GM18505 (cell line): ENCODE data around the gene KIFC1.

ENCODE experiments used
- ATAC-seq: cut with Tn5 transposase; IDR thresholded peaks from one replicate; pipeline ENCODE4 v1.9.1; 2021; ENCODE audit not compliant: unreplicated experiment
- POLR2A ChIP-seq: IDR thresholded peaks from 4 replicates; pipeline ENCODE4 v1.6.1; 2011; ENCODE audit warnings: borderline replicate concordance; ENCODE audit not compliant: insufficient read depth, insufficient read length; ENCODE audit errors: extremely low read depth

Gene KIFC1

DNA sequence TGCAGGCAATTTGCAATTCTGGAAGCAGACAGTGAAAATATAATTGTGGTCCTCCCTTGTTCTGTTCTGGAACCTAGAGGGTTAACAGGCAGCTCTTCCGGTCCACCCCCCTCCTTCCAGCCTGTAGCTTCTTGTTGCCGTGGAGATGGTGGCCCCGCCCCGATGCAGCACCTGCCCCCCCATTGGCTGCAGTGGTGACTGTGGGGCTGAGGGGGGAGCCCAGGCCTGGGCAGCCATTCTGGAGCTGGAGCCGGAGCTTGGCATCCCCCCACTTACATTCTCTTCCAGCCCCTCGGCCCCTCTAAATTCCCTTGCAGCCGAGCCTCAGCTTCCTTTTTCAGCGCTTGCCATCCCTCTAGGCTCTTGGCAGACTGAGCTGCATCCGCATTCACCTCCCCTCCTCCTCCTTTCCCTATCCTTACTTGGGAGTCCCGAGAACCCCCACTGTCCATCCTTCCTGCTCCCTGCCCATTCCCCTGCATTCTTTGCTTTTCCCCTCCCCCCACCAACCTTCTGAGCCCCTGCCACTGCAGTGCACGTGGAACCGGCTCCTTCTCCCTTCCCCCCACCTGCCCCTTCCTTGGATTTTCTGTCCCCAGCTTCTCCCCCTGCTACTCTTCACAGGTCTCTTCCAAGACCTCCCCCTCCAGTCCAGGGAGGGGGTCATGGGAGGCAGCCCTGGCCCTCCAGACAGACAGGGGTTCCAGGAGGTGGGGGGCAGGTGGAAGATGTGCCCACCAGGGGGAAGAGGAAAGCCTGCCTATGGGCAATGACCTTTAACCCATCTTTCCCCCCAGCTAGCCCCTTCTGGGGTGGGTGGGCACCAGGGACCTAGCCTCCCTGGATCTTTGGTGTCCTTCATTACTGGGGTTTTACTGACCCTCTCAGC, 39.6 kb downstream of the KIFC1 start:
- ATAC-seq, result no peak
- no peak for TF ChIP-seq POLR2A

DNA sequence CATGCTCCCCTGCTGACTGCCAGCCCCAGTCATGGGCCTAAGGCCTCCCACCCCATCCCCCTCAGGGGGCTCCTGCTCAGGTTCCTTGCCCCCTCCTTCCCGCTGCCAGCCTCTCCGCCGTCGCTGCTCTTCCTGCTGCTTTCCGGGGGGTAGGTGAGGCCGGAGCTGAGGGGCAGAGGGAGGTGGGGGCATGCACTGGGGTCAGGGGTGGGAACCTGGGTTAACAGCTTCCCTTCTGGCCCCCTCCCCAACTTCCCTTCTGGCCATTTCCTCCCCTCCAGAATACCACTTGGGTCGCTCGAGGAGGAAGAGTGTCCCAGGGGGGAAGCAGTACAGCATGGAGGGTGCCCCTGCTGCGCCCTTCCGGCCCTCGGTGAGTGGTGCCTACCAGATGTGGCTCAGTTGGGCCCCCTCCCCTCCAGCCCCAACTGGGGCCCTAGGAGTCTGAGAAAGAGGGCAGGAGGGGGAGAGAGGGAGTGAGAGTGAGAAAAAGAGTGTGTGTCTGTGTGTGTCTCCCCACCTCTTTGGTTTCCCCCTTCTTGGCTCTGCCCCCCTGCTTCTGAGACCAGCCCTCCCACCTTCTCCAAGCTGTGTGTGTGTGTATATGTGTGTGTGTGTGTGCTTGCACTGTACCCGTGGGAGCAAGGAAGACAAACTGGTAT, 40.4 kb downstream of the KIFC1 start:
- no peak for ATAC-seq
- TF ChIP-seq POLR2A, result no peak

DNA sequence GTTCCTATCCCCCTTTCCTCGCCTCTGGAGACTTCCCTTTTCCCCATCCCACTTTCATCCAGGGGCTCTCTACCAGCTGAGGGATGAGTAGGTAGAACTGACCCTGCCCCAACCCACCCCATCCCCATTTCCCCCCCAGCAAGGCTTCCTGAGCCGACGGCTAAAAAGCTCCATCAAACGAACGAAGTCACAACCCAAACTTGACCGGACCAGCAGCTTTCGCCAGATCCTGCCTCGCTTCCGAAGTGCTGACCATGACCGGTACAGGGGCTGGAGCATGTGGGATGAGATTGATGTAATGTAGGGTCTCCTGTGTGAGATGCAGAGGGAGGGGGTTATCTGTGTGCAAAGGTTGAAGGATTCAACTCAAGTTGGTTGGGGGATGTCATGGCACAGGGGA, 40.9 kb downstream of the KIFC1 start:
- no peak for ATAC-seq
- TF ChIP-seq POLR2A, result no peak

DNA sequence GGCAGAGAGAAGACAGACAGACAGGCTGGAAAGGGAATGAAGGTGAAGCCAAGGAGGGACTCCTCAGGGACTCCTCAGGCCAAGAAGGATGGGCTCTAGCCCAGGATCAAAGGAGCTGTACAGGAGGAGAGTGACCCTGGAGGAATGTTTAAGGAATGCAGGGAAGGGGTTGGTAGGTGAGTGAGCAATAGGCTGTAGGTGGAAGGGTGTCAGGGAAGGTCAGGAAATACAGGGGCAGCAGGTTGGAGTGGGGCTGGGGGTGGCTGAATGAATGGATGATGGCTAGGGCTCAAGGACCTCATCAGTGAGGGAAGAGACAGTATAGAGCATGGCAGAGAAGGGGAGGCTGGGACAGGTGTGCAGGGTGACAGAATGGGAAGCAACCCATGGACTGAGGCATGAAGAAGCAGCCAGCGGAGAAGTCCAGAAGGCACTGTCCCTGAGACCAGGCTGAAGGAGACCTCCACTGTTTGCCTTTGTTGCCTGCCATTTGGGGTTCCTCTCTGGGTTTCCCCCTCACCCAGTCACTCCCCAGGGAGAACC, 41.4 kb downstream of the KIFC1 start:
- no peak for TF ChIP-seq POLR2A
- no peak for ATAC-seq

DNA sequence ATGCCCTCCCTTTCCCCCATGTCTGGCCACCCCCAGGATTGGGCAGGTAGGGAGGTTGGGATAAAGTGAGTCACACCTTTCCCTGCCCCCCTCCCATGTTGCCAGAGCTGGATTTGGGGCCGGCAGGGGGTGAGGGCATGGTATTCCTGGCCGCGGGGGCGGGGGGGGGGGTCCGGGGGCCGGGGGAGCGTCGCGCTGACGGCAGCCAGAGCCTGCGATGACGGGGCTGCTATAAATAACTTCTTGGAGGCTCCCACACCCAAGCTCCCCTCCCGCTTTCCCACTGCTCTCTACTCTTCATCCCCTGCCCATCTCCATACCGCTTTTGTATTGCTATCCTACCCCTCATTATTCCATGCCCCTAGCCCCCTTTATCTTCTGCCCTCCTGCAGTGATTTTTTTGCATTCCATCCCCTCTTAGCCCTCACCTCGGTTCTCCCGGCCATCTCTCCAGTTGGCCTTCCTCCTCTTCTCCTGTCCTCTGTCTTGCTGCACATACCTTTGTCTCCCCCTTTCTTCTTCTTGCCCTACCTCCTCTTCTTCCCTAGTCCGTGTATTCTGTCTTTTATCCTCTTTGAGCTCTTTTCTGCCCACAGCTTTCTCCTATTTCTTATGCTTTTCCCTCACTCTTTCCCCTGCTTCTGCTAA, 42.0 kb downstream of the KIFC1 start:
- TF ChIP-seq POLR2A, result no peak
- no peak for ATAC-seq

DNA sequence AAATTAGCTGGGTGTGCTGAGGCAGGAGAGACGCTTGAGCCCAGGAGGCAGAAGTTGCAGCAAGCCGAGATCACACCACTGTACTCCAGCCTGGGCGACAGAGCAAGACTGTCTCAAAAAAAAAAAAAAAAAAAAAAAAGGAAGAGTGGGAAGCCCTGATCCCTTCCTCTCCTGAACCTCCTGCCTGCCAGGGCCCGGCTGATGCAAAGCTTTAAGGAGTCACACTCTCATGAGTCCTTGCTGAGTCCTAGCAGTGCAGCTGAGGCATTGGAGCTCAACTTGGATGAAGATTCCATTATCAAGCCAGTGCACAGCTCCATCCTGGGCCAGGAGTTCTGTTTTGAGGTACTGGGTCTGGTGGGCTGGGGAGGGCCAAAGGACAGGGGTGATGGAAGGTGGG, 43.3 kb downstream of the KIFC1 start:
- no peak for ATAC-seq
- TF ChIP-seq POLR2A, result no peak

DNA sequence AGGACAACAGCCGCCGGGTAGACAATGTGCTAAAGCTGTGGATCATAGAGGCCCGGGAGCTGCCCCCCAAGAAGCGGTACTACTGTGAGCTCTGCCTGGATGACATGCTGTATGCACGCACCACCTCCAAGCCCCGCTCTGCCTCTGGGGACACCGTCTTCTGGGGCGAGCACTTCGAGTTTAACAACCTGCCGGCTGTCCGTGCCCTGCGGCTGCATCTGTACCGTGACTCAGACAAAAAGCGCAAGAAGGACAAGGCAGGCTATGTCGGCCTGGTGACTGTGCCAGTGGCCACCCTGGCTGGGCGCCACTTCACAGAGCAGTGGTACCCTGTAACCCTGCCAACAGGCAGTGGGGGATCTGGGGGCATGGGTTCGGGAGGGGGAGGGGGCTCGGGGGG, 46.0 kb downstream of the KIFC1 start:
- no peak for TF ChIP-seq POLR2A
- no peak for ATAC-seq

DNA sequence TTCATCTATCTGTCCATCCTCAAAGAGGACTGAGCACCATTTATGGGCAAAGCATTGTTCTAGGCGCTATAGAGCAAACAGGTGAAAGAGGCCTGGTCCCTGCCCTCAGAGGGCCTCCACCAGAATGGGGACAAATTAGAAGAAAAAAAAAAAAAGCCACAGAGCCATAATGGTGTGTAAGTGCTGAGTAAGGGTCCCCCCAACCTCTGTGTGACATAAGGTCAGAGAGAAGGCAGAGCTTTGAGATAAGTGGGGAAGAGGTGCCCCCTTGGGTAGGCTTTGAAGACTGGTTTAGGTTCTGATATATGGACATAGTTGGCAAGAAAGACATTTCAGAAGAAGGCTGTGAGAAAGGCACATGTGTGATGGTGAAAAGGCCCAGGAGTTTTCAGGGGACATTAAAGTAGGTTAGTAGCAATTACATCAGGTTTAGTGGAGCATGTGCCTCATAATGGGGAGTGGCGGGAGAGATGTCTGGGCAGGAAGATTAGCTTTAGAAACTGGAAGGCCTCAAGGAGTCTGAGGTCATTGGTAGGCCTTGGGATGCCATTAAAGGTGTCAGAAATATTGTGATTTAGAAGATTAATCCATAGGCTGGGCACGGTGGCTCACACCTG, 47.5 kb downstream of the KIFC1 start:
- TF ChIP-seq POLR2A, result no peak
- ATAC-seq, result no peak

DNA sequence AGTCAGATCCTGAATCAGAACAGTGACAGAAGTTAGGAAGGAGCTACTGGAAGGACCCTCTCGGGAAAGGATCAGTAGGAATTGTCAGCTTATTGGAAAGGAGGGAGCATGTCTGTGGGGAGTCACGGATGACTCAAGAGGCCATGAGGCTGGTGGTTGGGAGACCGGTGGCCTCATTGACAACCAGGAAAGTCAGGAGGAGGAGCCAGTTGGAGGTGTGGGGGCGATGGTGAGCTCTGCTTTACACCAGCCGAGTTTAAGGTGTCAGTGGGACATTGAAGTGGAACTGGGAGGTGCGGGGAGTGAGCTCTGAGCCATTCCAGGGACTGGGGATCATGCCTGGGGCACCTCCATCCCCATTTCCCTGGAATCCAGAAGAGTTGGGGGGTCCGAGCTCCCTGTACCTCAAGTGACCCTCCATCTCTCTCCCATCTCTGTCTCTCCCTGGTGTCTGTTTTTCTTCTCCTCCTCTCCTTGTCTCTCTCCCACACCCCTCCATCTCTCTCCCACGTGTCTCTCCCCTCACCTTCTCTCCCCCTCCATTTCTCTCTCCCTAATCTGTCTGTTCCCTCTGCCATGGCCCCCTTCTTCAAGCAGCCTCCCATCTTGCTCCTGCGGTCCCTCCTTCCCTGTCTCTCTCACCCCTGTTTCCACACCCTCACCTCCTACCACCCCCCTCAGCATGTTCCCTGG, 48.5 kb downstream of the KIFC1 start:
- no peak for ATAC-seq
- no peak for TF ChIP-seq POLR2A

DNA sequence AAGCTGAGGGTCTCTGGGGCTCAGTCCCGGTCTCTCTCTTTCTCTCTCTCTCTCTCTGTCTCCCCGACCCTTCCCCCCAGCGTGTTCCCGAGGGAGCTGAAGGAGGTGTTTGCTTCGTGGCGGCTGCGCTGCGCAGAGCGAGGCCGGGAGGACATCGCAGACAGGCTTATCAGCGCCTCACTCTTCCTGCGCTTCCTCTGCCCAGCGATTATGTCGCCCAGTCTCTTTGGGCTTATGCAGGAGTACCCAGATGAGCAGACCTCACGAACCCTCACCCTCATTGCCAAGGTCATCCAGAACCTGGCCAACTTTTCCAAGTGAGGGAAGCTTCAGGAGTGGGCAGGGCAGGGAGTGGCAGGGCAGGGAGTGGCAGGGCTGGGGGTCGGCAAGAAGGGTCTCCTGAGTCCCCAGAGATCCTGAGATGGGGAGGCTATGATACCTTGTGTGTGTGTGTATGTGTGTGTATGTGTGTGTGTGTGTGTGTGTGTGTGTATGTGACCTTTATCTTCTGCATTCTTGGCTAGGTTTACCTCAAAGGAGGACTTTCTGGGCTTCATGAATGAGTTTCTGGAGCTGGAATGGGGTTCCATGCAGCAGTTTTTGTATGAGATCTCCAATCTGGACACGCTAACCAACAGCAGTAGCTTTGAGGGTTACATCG, 49.2 kb downstream of the KIFC1 start:
- no peak for ATAC-seq
- TF ChIP-seq POLR2A, result no peak

DNA sequence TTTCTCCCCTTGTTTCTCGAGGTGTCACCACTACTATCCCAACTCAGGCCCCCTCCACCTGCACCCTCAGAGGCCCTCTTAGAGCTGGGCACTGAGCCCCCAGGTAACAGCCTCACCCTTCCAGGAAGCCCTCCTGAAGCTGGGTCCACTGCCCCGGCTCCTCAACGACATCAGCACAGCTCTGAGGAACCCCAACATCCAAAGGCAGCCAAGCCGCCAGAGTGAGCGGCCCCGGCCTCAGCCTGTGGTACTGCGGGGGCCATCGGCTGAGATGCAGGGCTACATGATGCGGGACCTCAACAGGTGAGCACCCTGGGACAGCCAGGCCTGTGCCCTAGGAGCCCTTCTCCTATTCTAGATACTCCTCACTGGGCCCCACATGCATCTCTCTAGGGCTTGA, 49.8 kb downstream of the KIFC1 start:
- no peak for ATAC-seq
- no peak for TF ChIP-seq POLR2A

DNA sequence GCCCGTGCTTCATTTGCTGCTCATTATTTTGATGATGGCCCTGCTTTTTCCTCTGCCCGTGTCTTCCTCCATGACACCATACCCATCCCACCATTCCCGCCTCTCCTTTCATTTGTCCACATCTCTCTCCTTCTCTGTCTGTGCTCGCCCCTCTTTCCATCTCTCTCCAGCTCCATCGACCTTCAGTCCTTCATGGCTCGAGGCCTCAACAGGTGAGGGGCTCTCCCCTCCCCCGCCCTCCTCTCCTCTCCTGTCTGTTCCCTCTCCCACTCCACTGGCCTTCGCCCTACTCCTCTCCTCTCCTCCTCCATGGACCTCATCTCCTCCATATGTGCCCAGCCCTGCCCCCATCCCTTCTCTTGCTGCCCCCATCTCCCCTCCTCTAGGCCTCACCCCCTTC, 50.7 kb downstream of the KIFC1 start:
- TF ChIP-seq POLR2A, result no peak
- no peak for ATAC-seq
